Effector memory CD8-positive, alpha-beta T cell (primary cell): ENCODE measurements around the gene PAK2.

ENCODE experiments used
- ATAC-seq: fragments of 150-1000 bp; cut with Tn5 transposase; replicated peaks from 2 replicates; pipeline ENCODE4 v1.10.0; 2021; ENCODE audit warnings: mild to moderate bottlenecking, moderate library complexity
- DNase-seq, 3 experiments: peaks; one replicate each; pipeline ENCODE4 v3.0.0; 2021
- H3K27ac Mint-ChIP-seq, 2 donors: one replicate each; pipeline ENCODE4 v1.8.0; 2022; ENCODE audit warnings: mild to moderate bottlenecking in 2 of 2, mixed read lengths in 2 of 2, moderate library complexity in 2 of 2
- H3K27me3 Mint-ChIP-seq, 2 donors: one replicate each; pipeline ENCODE4 v1.8.0; 2022; ENCODE audit warnings: mixed read lengths in 2 of 2
- H3K36me3 Mint-ChIP-seq: one replicate; pipeline ENCODE4 v1.8.0; 2022; ENCODE audit warnings: mild to moderate bottlenecking, moderate library complexity, mixed read lengths; ENCODE audit not compliant: insufficient read depth
- H3K4me1 Mint-ChIP-seq, 2 donors: one replicate each; pipeline ENCODE4 v1.8.0; 2022; ENCODE audit warnings: low read depth in 2 of 2, mixed read lengths in 2 of 2
- H3K4me3 Mint-ChIP-seq, 2 donors: one replicate each; pipeline ENCODE4 v1.8.0; 2022; ENCODE audit warnings: mild to moderate bottlenecking in 2 of 2, mixed read lengths in 2 of 2, moderate library complexity in 2 of 2
- H3K9me3 Mint-ChIP-seq, 2 donors: one replicate each; pipeline ENCODE4 v1.8.0; 2022; ENCODE audit warnings: mixed read lengths in 2 of 2
- total RNA-seq, 9 experiments: gene quantifications; one replicate each; lab custom pipeline; 2026; lab: John Stamatoyannopoulos, UW

PAK2 gene
- total RNA-seq = 88.5 to 177 (median 106) reads per million in 9 experiments

DNA sequence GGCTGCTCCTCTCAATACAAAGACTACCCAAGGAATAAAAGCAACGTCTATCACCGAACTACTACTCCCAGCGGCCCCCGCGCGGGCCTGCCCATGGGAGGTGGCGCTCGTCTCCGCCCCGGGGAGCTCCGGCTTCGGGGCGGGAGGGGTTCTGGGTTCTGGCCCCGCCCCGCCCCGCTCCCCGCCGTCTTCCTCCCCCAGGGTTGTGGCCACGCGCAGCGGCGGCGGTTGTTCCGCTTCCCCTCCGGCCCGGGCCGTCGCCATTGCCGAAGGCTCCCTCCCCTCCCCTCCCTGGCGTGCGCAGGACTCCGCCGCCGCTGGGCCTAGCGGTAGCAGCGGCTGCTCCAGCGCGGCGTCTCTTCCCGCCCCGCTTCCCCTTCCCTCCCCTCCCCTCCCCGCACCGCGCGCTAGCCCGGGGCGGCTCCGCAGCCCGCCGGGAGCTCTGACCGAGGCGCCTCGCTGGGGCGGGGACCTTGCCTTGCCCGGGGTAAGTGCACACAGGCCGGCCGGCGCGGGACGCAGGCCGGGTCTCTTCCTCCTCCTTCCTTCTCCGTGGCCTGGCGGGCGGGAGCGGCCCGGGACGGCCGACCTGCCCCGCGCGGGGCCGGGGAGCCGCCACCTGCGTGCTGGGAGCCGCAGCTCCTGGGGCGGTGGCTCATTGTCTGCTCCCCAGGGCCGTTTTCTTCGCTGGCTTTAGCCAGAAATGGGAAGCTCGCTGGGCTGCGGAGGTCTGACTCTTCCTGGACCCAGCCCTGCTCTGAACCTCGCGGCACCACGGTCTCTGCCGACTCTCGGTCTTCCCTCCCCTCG, at the start of gene PAK2:
Gene PAK2, plus strand, starts transcription at position 187 of the 810 bp plus-strand sequence. CDS start 42,790 bp downstream, outside the sequence.
- peak; percentile 79 to 85 (median 83) for DNase-seq
- Mint-ChIP-seq H3K4me3 (peak within 1 kb of the TSS; percentile 91 to 97), H3K4me1 (peaks cover 24% of the 10 kb centered on the region in 2 donors), H3K36me3 (peaks cover 24% of the 10 kb centered on the region), H3K27me3 (no peaks in the 10 kb centered on the region), H3K27ac (peak within 1 kb of the TSS; percentile 95 to 98), H3K9me3 (no peaks in the 10 kb centered on the region)
- ATAC-seq = peak; percentile 82

DNA sequence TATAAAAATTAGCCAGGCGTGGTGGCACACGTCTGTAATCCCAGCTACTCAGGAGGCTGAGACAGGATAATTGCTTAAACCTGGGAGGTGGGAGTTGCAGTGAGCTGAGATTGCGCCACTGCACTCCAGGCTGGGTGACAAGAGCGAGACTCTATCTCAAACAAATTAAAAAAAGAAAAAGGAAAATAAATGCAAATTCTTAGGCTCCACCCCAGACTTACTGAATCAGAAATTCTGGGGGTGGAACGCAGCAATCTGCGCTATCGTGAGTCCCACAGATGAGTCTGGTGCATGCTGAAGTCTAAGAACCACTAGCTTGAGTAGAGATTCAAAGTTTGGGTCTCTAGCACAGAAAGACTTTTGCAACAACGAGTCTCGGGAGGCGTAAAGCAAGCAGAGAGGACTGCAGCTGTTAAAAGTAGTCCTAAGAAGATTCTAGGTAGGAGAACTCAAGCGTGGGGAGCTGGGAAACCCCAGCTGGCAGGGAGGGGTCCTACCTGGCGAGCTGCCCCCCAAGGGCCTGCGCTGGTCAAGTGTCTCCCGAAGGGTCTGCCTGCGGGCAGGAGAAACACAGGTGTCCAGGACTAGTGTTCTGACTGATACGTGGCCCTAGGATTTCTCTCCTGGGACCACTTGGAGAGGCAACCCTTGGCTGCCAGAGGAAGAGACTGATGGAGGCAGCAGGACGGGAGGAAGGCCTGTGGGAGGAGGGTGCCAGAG, 49.6 kb upstream of the PAK2 start:
- no peak overlapping the region for H3K4me3 Mint-ChIP-seq
- H3K27me3 Mint-ChIP-seq = no peaks in the 10 kb centered on the region

DNA sequence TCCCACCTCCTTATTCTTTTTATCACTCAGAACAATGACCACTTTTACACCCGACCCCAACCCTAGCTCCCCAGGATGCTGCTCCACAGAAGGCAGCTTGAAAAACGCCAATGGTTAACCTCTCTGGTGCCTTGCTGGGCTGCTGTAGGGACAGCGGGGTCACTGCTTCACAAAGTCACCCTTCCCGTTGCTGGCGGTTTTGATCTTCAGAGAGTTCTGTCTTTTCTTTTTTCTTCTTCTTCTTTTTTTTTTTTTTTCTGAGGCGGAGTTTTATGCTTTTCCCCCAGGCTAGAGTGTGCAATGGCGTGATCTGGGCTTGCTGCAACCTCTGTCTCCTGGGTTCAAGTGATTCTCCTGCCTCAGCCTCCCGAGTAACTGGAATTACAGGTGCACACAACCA, 48.3 kb upstream of the PAK2 start:
- H3K36me3 Mint-ChIP-seq = peaks cover 10% of the 10 kb centered on the region
- H3K4me3 Mint-ChIP-seq = no peak overlapping the region
- ATAC-seq (no peak), DNase-seq (no peak)
- H3K9me3 Mint-ChIP-seq = no peaks in the 10 kb centered on the region
- no peak overlapping the region for H3K27ac Mint-ChIP-seq
- no peaks in the 10 kb centered on the region for H3K27me3 Mint-ChIP-seq
- peaks cover 0 to 7% of the 10 kb centered on the region in 2 donors for H3K4me1 Mint-ChIP-seq

More for the DNA sequence above, 49.6 kb upstream of the PAK2 start:
- no peak overlapping the region for H3K27ac Mint-ChIP-seq
- H3K36me3 Mint-ChIP-seq = peaks cover 1% of the 10 kb centered on the region
- DNase-seq = no peak
- H3K4me1 Mint-ChIP-seq = peaks cover 5% of the 10 kb centered on the region in 2 donors
- ATAC-seq = no peak
- no peaks in the 10 kb centered on the region for H3K9me3 Mint-ChIP-seq

DNA sequence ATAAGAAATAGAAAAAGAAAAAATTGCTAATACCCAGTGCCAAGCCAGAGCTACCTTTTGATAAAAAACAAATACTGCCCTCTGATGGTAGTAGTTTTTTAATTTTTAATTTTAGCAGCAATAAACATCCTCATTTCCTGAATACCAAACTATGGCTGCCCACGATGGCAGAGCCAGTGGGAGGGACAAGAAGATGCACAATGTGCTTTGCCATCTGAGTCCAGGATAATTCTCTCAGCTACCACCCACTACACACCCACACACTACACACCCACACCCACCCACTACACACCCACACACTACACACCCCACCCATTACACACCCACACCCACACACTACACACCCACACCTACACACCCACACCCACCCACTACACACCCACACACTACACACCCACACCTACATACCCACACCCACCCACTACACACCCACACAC, 45.4 kb upstream of the PAK2 start:
- peak overlapping the region; percentile 44 to 46 for H3K27ac Mint-ChIP-seq
- peaks cover 0 to 7% of the 10 kb centered on the region in 2 donors for H3K4me1 Mint-ChIP-seq
- peak; percentile 64 for ATAC-seq
- H3K36me3 Mint-ChIP-seq = peaks cover 10% of the 10 kb centered on the region
- DNase-seq = peak in 2 of 3 experiments; percentile 5 to 15
- H3K9me3 Mint-ChIP-seq = no peaks in the 10 kb centered on the region
- no peak overlapping the region for H3K4me3 Mint-ChIP-seq
- no peaks in the 10 kb centered on the region for H3K27me3 Mint-ChIP-seq

DNA sequence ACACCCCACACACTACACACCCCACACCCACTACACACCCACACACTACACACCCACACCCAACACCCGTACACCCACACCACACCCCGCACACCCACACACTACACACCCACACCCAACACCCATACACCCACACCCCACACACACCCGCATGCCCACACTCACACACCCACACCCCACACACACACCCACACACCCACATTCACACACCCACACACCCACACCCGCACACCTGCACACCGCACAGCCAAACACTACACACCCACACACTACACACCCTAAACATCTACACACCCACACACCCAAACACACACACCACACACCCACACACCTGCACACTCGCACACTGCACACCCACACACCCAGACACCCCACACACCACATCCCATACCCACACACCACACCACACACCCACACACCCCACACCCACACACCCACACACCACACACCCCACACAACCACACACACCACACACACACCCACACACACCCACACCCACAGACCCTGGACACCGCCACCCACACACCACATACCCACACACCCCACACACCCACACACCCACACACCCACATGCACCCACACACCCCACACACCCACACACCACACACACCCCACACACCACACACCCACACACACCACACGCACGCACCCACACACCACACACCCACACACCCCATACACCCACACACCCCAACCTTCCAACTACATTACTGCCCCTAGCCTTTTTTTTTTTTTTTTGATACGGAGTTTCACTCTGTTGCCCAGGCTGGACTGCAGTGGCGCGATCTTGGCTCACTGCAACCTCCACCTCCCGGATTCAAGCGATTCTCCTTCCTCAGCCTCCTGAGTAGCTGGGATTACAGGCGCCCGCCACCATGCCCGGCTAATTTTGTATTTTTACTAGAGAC, 44.5 kb upstream of the PAK2 start:
- ATAC-seq (peak; percentile 67), DNase-seq (peak; percentile 19 to 41 (median 31))
- Mint-ChIP-seq H3K27ac (peak overlapping the region; percentile 91 to 92), H3K4me1 (peaks cover 0 to 7% of the 10 kb centered on the region in 2 donors), H3K27me3 (no peaks in the 10 kb centered on the region), H3K9me3 (no peaks in the 10 kb centered on the region), H3K4me3 (peak overlapping the region in 1 of 2 donors; percentile 53), H3K36me3 (peaks cover 10% of the 10 kb centered on the region)

DNA sequence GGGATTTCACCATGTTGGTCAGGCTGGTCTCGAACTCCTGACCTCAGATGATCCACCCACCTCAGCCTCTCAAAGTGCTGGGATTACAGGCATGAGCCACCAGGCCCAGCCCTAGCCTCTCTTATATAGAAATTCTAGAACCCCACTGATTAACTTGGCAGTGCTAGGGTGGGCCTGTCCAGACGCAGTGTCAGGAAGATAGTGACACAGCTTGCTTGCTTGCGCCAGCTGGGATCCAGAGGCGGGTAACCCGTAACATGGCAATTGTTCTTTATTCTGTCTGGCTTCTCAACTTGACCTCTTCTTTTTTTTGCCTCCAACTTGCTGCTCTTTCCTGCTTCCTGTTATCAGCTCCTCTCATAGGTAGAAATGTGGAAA, 43.8 kb upstream of the PAK2 start:
- peaks cover 10% of the 10 kb centered on the region for H3K36me3 Mint-ChIP-seq
- peak overlapping the region; percentile 91 to 92 for H3K27ac Mint-ChIP-seq
- DNase-seq (no peak), ATAC-seq (no peak)
- H3K4me3 Mint-ChIP-seq = peak overlapping the region in 1 of 2 donors; percentile 53
- peaks cover 0 to 7% of the 10 kb centered on the region in 2 donors for H3K4me1 Mint-ChIP-seq
- no peaks in the 10 kb centered on the region for H3K27me3 Mint-ChIP-seq
- no peaks in the 10 kb centered on the region for H3K9me3 Mint-ChIP-seq

DNA sequence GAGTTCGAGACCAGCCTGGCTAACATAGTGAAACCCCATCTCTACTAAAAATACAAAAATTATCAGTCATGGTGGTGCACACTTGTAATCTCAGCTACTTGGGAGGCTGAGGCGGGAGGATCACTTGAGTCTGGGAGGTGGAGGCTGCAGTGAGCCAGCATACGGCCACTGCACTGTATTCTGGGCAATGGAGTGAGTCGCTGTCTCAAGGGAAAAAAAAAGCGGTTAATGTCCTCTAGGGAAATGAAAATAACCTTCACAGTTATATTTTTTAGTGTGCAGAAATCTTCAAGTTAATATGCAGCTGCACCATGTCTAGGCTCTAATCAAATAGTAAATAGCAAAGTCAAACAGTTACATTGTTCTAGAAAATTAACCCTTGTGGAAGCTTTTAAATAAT, 42.4 kb upstream of the PAK2 start:
- no peaks in the 10 kb centered on the region for H3K27me3 Mint-ChIP-seq
- DNase-seq = no peak
- H3K27ac Mint-ChIP-seq = no peak overlapping the region
- peaks cover 10% of the 10 kb centered on the region for H3K36me3 Mint-ChIP-seq
- no peaks in the 10 kb centered on the region for H3K9me3 Mint-ChIP-seq
- H3K4me3 Mint-ChIP-seq = no peak overlapping the region
- ATAC-seq = no peak
- H3K4me1 Mint-ChIP-seq = peaks cover 0 to 7% of the 10 kb centered on the region in 2 donors

DNA sequence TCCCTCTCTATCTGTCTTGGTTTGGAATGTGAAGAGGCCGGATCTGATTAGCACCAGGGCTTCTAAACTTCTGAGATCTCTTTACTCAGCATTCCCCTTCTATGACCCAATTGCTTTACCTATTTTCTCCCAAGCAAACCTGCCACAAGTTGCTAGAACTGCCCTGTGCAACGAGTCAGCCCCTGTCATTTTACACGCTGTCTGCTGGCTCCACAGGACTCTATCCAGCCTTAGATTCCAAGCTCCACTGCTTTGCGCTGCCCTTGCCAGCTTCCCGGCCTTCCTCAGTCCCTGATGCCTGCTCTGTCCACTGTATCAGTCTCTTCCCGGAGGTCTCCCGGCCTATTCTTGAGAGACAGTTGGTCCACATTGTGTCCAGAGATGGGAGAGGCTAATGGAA, 39.9 kb upstream of the PAK2 start:
- H3K36me3 Mint-ChIP-seq = peaks cover 10% of the 10 kb centered on the region
- DNase-seq (no peak), ATAC-seq (no peak)
- H3K4me3 Mint-ChIP-seq = no peak overlapping the region
- H3K27ac Mint-ChIP-seq = peak overlapping the region in 1 of 2 donors; percentile 20
- H3K9me3 Mint-ChIP-seq = no peaks in the 10 kb centered on the region
- H3K4me1 Mint-ChIP-seq = peaks cover 0 to 5% of the 10 kb centered on the region in 2 donors
- no peaks in the 10 kb centered on the region for H3K27me3 Mint-ChIP-seq

DNA sequence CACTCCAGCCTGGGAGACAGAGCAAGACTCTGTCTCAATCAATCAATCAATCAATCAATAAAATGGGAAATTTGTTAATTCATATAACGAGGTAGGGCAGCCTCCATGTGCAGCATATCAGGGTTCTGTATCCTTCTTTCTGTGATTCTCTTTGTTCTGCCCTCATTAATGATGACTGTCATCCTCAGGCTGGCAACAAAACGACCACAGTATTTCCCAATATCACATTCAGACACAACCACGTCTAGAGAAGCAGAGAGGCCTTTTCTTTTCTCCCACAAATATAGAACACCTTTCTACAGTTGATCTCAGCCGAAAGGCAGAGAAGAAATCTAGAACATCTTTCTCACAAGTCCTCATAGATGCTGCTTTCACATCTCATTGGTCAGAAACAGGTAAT, 38.9 kb upstream of the PAK2 start:
- DNase-seq = no peak
- Mint-ChIP-seq H3K4me1 (peaks cover 0 to 2% of the 10 kb centered on the region in 2 donors), H3K4me3 (no peak overlapping the region), H3K27ac (no peak overlapping the region), H3K36me3 (peaks cover 2% of the 10 kb centered on the region), H3K27me3 (no peaks in the 10 kb centered on the region), H3K9me3 (no peaks in the 10 kb centered on the region)
- ATAC-seq = no peak

DNA sequence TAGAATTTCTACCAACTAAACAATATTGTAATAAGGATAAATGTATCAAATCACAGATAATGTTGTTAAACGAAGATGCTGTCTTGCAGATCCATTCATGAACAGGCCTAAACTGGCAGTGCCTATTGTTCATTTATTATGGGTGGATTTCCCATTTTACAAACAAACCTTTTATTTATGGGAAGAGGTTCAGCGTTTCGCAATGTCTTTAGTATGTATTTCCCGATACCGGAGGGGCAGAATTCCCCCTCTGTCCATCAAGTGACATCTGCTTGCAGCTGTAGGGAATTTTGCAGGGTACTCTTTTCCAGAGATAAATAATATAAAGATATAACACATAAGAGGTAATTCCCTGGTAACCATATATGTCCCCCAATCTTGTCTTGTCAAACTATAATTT, 33.3 kb upstream of the PAK2 start:
- Mint-ChIP-seq H3K9me3 (no peaks in the 10 kb centered on the region), H3K36me3 (peaks cover 10% of the 10 kb centered on the region), H3K4me3 (no peak overlapping the region), H3K4me1 (peaks cover 2% of the 10 kb centered on the region in 2 donors), H3K27ac (no peak overlapping the region), H3K27me3 (no peaks in the 10 kb centered on the region)
- no peak for ATAC-seq
- DNase-seq = no peak

DNA sequence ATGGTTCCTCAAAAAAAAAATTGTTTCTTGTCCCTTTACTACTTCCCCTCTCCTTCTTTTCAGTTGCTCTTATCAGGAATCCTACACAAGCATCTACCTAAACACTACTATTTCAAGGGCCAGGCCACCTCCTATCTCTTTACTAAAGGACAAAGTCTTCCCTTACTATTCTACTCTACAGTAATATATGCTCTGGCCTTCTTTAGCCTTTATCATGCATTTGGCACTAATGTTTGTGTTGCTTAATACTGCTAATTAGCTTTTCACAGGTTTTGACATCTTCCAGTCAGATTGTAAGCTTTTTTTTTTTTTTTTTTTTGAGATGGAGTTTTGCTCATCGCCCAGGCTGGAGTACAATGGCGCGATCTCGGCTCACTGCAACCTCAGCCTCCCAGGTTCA, 32.9 kb upstream of the PAK2 start:
- H3K4me3 Mint-ChIP-seq = no peak overlapping the region
- H3K27me3 Mint-ChIP-seq = no peaks in the 10 kb centered on the region
- ATAC-seq (no peak), DNase-seq (no peak)
- no peak overlapping the region for H3K27ac Mint-ChIP-seq
- H3K4me1 Mint-ChIP-seq = peaks cover 6% of the 10 kb centered on the region in 2 donors
- peaks cover 14% of the 10 kb centered on the region for H3K36me3 Mint-ChIP-seq
- no peaks in the 10 kb centered on the region for H3K9me3 Mint-ChIP-seq

DNA sequence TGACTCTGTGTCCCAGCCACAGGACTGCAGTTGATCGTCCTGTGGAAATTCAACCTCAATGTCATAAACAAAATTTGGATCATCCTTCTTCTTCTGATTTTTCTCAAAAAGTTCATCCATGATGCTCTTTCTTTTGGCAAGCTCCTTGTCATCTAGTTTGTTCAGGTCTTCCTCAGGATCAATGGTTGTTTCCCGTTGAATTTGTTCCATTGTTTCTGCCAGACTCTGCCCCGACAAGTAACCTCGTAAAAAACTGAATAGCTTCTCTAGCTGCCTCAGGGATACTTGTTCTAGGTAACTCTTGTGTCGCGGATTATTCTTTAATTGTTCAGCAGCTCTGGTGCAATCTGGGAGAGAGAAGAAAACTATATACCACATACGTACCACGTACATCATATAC, 32.1 kb upstream of the PAK2 start:
- Mint-ChIP-seq H3K9me3 (no peaks in the 10 kb centered on the region), H3K4me1 (peaks cover 8% of the 10 kb centered on the region in 2 donors), H3K36me3 (peaks cover 20% of the 10 kb centered on the region), H3K4me3 (no peak overlapping the region), H3K27me3 (no peaks in the 10 kb centered on the region), H3K27ac (peak overlapping the region in 1 of 2 donors; percentile 11)
- DNase-seq (no peak), ATAC-seq (no peak)

DNA sequence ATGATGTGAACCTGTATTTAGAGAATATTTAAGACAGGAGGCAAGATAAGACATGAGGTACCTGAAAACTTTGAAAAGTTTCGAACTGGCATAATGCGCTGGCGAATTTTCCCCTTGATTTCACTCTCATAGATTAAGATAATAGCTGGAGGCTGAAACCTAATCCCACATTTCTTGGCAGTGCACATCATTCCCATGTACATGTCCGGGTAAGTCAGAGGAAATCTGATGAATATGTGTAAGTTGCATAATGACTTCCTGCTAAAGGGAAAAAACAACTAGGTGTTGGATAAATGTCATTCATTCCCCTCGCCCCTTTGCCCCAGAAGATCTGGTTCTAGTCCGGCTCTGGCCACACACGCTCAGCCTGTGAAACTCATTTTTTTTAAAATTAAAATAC, 31.2 kb upstream of the PAK2 start:
- Mint-ChIP-seq H3K27me3 (no peaks in the 10 kb centered on the region), H3K27ac (no peak overlapping the region), H3K36me3 (peaks cover 27% of the 10 kb centered on the region), H3K4me3 (no peak overlapping the region), H3K4me1 (peaks cover 13 to 14% of the 10 kb centered on the region in 2 donors), H3K9me3 (no peaks in the 10 kb centered on the region)
- no peak for DNase-seq
- no peak for ATAC-seq
